Stimulated activated CD4-positive, alpha-beta T cell treated with anti-CD3 and anti-CD28 coated beads, Interleukin-4, amount 100 ng/mL, for 4 hours (primary cell): ENCODE results near the gene TTLL11.
A peak's percentile ranks its signal among the peaks of the same experiment; 100 is the strongest.

Source experiments
- DNase-seq, 2 experiments: peaks; one replicate each; pipeline ENCODE4 v3.0.0-alpha.2; 2020

TTLL11 gene, protein sequence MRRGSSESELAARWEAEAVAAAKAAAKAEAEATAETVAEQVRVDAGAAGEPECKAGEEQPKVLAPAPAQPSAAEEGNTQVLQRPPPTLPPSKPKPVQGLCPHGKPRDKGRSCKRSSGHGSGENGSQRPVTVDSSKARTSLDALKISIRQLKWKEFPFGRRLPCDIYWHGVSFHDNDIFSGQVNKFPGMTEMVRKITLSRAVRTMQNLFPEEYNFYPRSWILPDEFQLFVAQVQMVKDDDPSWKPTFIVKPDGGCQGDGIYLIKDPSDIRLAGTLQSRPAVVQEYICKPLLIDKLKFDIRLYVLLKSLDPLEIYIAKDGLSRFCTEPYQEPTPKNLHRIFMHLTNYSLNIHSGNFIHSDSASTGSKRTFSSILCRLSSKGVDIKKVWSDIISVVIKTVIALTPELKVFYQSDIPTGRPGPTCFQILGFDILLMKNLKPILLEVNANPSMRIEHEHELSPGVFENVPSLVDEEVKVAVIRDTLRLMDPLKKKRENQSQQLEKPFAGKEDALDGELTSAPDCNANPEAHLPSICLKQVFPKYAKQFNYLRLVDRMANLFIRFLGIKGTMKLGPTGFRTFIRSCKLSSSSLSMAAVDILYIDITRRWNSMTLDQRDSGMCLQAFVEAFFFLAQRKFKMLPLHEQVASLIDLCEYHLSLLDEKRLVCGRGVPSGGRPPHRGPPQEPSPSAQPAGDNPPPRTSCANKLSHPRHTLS

DNA sequence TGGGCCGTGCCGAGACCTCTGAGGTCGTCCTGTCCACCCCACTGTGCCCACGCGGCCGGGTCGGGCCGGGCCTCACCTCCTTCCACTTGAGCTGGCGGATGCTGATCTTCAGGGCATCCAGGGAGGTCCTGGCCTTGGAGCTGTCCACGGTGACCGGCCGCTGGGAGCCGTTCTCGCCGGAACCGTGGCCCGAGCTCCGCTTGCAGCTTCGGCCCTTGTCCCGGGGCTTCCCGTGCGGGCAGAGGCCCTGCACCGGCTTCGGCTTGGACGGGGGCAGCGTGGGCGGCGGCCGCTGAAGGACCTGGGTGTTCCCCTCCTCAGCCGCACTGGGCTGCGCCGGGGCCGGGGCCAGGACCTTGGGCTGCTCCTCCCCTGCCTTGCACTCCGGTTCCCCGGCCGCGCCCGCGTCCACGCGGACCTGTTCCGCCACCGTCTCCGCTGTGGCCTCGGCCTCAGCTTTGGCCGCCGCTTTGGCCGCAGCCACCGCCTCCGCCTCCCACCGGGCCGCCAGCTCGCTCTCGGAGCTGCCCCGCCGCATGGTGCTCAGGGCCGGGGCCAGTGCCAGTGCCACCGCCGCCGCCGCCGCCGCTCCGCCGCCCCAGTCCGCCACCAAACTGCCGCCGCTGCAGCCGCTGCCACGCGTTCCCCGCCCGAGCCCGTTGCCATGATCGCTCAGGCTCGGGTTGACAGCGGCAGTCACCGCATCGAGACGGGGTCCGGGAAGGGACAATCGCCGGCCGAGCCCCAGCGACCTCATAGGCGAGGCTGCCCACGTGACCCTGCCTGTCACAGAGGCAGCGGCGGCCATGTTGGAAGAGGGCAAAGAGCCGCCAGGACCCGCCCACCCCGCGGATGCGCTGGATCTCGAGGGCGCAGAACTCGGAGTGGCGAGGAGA, at the start of gene TTLL11:
Gene TTLL11, minus strand, starts transcription at position 698 of the 896 bp plus-strand sequence. Its CDS starts 160 bp downstream, at position 538.
- DNase-seq, result peak; percentile 94 to 96

DNA sequence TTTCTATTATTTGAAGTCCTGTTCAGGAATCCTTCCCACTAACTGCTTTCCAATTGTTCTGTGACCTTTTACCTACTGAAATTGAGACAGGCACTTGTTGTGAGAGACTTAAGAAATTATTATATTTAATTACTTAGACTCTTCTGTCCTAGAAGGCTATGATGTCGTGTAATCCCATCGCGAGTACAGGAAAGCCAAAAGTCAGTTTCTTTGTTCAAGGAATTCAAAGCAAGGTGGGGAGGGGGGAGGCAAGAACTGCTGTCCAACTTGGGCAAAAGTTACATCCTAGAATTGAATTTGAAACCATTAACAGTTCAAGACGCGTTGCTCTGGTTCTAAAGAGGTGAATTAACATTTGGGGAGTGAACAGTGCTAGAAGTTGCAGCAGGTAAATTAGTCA, 48.6 kb upstream of the TTLL11 start:
- no peak for DNase-seq

- DNase-seq, result no peak
Observed at GRCh38 chr9:122140368-122141193, 47.5 kb upstream of the TTLL11 start.

GRCh38 chr9:122138560-122139268, 45.6 kb upstream of the TTLL11 start:
- DNase-seq, result no peak

DNA sequence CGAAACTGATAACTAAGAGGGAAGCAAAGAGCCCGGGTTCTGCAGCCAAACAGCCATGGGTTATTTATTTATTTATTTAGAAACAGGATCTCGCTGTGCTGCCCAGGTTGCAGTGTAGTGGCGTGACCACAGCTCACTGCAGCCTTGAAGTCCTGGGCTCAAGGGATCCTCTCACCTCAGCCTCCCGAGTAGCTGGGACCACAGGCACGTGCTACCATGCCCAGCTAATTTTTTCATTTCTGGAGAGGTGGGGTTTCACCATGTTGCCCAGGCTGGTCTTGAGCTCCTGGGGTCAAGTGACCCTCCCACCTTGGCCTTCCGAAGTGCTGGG, 42.4 kb upstream of the TTLL11 start:
- DNase-seq, result no peak

GRCh38 chr9:122134822-122135528, 41.9 kb upstream of the TTLL11 start:
- no peak for DNase-seq

DNA sequence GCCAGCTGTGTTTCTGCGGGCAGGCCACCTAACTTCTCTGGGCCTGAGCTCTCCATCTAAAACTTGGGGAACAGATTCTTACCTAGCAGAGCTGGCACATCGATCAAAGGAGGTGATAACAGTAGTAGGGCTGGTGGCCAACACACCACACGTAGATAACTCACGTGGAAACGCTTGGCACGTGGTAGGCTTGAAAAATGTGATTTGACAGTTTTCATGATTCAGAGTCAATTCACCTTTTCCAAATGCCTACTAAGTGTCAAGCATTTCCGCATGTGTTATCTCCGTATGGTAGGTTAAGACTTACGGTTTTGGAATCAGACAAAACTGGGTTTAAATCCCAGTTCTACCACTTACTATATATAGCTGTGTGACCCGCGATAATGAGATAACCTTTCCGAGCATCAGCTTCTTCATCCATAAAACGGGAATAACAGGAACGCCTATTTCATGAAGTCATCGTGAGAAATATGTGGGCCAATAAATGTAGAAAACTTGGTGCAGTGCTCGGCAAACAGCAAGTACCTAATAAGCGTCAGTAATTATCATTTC, 41.0 kb upstream of the TTLL11 start:
- no peak for DNase-seq

- DNase-seq, result no peak
Observed at GRCh38 chr9:122133263-122133983, 40.3 kb upstream of the TTLL11 start.

DNA sequence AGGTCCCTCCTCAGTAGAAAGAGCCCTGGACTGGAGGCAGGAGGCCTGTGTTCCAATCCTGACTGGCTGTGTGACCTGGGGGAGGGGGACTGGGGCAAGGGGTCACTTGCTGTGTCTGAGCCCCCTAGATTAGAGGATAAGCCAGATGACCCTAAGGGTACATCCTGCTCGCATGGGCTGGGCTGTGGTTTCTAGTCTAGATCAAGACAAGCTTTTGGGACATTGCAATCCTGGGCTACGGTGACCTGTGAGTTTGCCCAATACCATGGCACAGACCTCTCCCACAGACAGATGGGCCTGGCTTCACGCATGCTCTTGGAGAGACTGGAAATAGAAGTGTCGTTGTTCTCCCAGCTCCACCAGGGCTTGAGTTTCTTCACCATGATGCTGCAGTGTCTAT, 39.4 kb upstream of the TTLL11 start:
- DNase-seq, result no peak

GRCh38 chr9:122131401-122132001, 38.4 kb upstream of the TTLL11 start:
- DNase-seq, result no peak

DNA sequence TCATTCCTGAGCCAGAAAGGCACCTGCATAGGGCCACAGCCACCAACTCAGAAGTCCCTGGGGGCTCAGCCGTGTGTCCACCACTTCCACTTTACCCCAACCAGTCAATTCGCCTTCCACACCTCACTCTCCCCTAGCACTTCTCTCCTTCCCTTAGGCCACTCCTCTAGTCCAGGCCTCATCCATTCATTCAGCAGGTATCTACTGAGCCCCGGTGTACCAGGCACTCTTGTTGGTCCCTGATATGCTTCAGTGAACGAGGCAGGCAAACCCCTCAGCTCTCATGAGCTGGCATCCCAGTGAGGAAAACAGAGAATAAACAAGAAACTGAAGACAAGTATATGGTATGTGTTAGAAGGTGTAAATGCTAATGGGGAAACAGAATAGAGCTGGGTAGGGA, 37.7 kb upstream of the TTLL11 start:
- DNase-seq, result no peak

DNA sequence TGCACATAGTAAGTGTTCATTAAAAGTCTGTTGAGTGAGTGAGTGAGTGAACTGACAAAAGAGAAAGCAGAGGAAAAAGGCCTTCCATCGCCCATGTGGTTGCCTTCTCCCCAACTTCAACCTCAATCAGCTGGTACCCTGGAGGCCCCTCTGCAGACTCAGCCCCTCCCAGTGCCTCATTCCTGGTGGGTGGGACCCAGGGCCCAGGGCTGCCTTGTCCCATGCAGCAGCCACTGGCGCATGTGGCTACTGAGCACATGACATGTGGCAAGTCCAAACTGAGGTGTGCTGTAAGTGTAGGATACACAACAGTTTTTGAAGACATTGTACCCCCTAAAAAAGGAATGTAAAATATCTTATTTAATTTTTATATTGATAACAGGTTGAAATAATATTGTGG, 36.9 kb upstream of the TTLL11 start:
- DNase-seq, result no peak

DNA sequence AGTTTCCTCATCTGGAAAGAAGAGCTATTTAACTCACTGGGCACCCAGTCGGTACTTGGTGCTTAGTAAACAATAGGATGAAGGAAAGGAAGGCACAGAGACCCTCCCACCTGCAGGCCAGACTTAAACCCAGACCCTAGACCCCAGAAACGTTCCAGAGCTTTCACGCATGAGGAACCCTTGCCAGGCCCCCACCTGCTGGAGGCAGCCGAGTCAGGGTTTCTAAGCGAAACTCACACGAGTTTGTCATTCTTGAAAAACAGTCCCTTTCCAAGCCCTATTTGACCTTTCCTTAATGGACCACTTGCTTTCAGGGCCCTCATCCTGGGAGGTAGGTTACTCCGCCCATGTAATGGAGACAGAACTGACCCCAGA, 35.8 kb upstream of the TTLL11 start:
- DNase-seq, result no peak

GRCh38 chr9:122128007-122128968, 35.2 kb upstream of the TTLL11 start:
- no peak for DNase-seq

- no peak for DNase-seq
Observed at GRCh38 chr9:122127396-122127798, 34.3 kb upstream of the TTLL11 start.

GRCh38 chr9:122126331-122127261, 33.5 kb upstream of the TTLL11 start:
- DNase-seq, result no peak
